Activated naive CD4-positive, alpha-beta T cell treated with anti-CD3 and anti-CD28 coated beads, Interleukin-2, amount 10 ng/mL, durations not matched to agents 7 days and 5 days (primary cell): ENCODE results near the gene ICA1.

Source experiments
- CTCF ChIA-PET: fragments of 350-600 bp; sonication (Branson Sonifier 250); formaldehyde crosslinking; loops from one replicate; lab custom pipeline; 2021; ENCODE audit warnings: antibody characterized with exemption; lab: Charles Lee
- DNase-seq: peaks from one replicate; pipeline ENCODE4 v3.0.0-alpha.2; 2020
- H3K27ac Mint-ChIP-seq: one replicate; pipeline ENCODE4 v1.8.0; 2021; ENCODE audit warnings: mild to moderate bottlenecking, moderate library complexity, mixed read lengths
- H3K27me3 Mint-ChIP-seq: one replicate; pipeline ENCODE4 v1.8.0; 2021; ENCODE audit warnings: mild to moderate bottlenecking, mixed read lengths
- H3K36me3 Mint-ChIP-seq: one replicate; pipeline ENCODE4 v1.8.0; 2021; ENCODE audit warnings: mixed read lengths
- H3K4me1 Mint-ChIP-seq: one replicate; pipeline ENCODE4 v1.8.0; 2021; ENCODE audit warnings: mixed read lengths
- H3K4me3 Mint-ChIP-seq: one replicate; pipeline ENCODE4 v1.8.0; 2021; ENCODE audit warnings: mild to moderate bottlenecking, moderate library complexity, mixed read lengths
- H3K9me3 Mint-ChIP-seq: one replicate; pipeline ENCODE4 v1.8.0; 2021; ENCODE audit warnings: mixed read lengths

ICA1 gene

DNA sequence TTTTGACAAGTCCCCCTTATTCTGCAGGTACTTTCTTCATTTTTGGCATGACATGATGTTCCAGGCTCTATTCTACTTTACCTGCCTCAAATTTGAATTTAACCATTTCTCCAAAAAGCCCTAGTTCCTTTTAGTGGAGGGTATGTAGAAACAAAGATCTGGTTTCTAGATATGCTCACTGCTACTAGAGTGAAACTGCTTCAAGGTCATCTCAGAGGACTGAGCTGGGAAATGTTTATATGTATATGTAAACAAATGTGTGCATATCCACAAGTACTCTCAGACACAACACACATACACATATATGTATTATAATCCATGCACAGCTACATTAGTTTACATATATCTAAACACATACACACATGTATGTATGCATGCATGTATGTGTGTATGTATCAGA lies 69.1 kb downstream of the ICA1 start:
- H3K27ac Mint-ChIP-seq = no peak overlapping the region
- H3K4me3 Mint-ChIP-seq = no peak overlapping the region
- peaks cover 32% of the 10 kb centered on the region for H3K4me1 Mint-ChIP-seq
- peaks cover 7% of the 10 kb centered on the region for H3K27me3 Mint-ChIP-seq
- H3K9me3 Mint-ChIP-seq = no peaks in the 10 kb centered on the region
- CTCF ChIA-PET = interaction anchor here (2.6 kb wide), 1 partner anchor 512 kb away, joined by 10 read pairs; no protein-coding TSS in a partner anchor
- no peak for DNase-seq
- H3K36me3 Mint-ChIP-seq = no peaks in the 10 kb centered on the region

DNA sequence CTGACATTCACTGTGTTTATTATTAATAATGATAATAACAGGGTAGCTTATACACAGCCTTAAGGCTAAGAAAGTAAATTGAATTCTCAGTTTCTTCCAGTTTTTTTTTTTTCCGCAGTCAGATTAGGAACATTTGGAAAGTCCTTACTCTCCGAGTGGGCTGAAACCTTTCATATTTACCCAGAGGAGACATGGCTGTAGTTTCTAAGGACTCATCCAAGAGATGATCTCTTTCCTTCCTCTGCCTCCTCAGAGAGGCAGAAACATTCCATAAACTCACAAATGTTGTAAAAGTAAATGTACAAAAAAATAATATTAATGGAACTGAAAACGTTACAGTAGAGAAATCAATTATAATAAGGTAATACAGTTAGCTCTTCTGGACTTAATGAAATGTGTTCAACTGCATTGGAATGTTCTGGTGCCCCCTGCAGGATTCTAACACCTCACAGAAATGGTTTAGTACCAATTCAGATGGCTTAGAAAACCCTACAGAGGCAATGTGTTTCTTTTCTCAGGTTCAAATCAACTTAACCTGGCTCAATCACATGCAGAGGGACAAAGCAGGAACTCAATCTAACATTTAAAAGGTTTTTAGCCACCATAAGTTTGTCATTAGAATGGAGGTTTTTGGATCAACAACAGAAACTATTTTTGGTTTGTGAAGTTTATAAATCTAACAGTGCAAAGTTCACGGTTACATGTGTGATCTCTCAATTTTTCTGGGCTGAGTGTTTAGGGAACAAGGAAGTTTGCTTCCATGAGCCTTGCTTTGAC lies 71.7 kb downstream of the ICA1 start:
- Mint-ChIP-seq H3K9me3 (no peaks in the 10 kb centered on the region), H3K27ac (no peak overlapping the region)

GRCh38 chr7:8189625-8190024 lies 72.3 kb downstream of the ICA1 start:
- peaks cover 25% of the 10 kb centered on the region for H3K4me1 Mint-ChIP-seq
- no peak for DNase-seq
- H3K27me3 Mint-ChIP-seq = no peaks in the 10 kb centered on the region
- CTCF ChIA-PET = interaction anchor here (0.6 to 3.8 kb wide), 28 partner anchors 12 to 1222 kb away, joined by 3 to 23 read pairs (median 5); no protein-coding TSS in a partner anchor
- H3K4me3 Mint-ChIP-seq = no peak overlapping the region
- H3K27ac Mint-ChIP-seq = no peak overlapping the region
- no peaks in the 10 kb centered on the region for H3K36me3 Mint-ChIP-seq
- no peaks in the 10 kb centered on the region for H3K9me3 Mint-ChIP-seq

More for the DNA sequence above, 71.7 kb downstream of the ICA1 start:
- Mint-ChIP-seq H3K36me3 (no peaks in the 10 kb centered on the region), H3K27me3 (peaks cover 2% of the 10 kb centered on the region), H3K4me1 (peaks cover 25% of the 10 kb centered on the region), H3K4me3 (no peak overlapping the region)
- CTCF ChIA-PET = interaction anchor here (0.6 to 3.8 kb wide), 31 partner anchors 11 to 1223 kb away, joined by 3 to 23 read pairs (median 5); no protein-coding TSS in a partner anchor
- DNase-seq = peak; percentile 79

DNA sequence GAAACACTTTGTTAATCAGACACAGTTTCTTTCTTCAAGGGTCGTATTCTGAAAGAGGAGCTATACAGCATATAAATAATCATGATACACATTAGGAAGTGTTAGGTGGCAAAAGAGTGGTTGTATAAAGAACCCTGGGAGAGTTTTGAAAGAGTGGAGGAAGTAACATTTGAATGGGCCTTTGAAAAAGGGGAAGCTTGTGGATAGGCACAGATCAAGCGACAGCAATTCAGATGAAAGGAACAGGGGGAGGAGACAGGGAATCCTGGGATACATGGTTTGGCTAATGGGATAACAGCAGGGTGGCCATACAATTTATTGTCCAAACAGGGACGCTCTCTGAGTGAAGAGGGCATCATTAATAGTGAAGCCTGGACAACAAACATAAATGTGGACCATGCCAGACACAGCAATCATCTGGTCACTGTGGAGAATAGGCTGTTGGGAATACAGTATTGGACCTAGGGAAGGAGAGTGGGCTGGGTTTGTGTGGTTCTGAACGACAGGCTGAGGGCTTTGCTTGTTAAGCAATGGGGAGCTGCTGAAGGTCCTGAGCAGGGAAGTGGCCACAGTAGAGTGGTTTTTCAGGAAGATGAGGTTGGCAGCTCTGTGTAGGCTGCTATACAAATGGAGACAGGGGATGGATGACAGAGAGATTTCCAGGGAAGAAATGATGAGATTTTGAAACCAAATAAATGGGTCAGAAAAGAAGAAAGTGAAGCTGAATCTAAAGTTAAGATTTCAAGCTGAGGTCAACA lies 75.9 kb downstream of the ICA1 start:
- no peaks in the 10 kb centered on the region for H3K27me3 Mint-ChIP-seq
- no peak overlapping the region for H3K4me3 Mint-ChIP-seq
- DNase-seq = no peak
- peaks cover 12% of the 10 kb centered on the region for H3K4me1 Mint-ChIP-seq
- CTCF ChIA-PET = interaction anchor here (1.0 to 1.1 kb wide), 2 partner anchors 12 to 505 kb away, joined by 3 read pairs; no protein-coding TSS in a partner anchor
- no peak overlapping the region for H3K27ac Mint-ChIP-seq
- no peaks in the 10 kb centered on the region for H3K36me3 Mint-ChIP-seq
- no peaks in the 10 kb centered on the region for H3K9me3 Mint-ChIP-seq

DNA sequence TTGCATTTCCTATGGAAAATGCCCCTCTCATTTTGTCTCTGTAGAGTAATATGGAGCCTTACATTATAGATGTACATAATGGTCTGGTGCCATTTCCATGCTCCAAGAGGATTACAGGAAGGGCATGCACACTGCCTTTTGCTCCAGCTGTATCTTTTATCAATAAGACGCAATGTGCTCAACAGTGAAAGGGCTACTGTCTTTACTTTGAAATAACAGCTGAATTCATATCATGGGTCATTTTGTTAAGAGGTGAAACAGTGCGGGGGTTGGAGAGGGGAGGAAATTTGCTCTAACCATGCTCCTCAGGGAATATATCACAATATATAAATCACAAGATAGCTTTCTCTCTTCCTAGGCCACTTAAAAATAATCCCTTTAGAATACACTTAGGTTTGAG lies 77.7 kb downstream of the ICA1 start:
- peaks cover 5% of the 10 kb centered on the region for H3K4me1 Mint-ChIP-seq
- no peak for DNase-seq
- no peaks in the 10 kb centered on the region for H3K27me3 Mint-ChIP-seq
- no peak overlapping the region for H3K4me3 Mint-ChIP-seq
- no peak overlapping the region for H3K27ac Mint-ChIP-seq
- CTCF ChIA-PET = interaction anchor here (1.0 kb wide), 1 partner anchor 240 kb away, joined by 4 read pairs; no protein-coding TSS in a partner anchor
- no peaks in the 10 kb centered on the region for H3K36me3 Mint-ChIP-seq
- H3K9me3 Mint-ChIP-seq = peaks cover 2% of the 10 kb centered on the region

DNA sequence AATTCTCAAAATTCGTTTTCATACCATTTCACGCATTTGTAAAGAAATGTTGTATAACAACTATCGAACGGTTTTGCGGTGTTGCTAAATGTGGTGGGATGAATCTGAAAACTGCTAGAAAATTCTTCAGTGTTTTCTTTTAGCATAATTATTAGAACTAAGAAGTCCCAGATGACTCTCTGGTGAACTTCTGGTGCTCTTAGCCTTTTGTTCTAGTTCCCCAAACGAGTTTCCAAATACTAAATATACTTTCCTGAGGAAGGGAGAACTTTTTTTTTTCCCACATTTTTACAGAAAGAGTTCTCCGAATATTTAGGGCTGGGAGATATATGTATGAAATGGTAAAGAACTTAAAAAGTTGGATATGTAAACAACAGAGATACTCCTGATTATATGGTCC lies 82.5 kb downstream of the ICA1 start:
- Mint-ChIP-seq H3K27me3 (no peaks in the 10 kb centered on the region), H3K4me1 (peaks cover 44% of the 10 kb centered on the region), H3K9me3 (peaks cover 2% of the 10 kb centered on the region), H3K4me3 (no peak overlapping the region), H3K27ac (no peak overlapping the region), H3K36me3 (peaks cover 7% of the 10 kb centered on the region)
- DNase-seq = no peak
- CTCF ChIA-PET = interaction anchor here (0.7 to 1.1 kb wide), 2 partner anchors 11 to 219 kb away, joined by 3 read pairs; no protein-coding TSS in a partner anchor

GRCh38 chr7:8178353-8178752 lies 83.6 kb downstream of the ICA1 start:
- no peaks in the 10 kb centered on the region for H3K27me3 Mint-ChIP-seq
- CTCF ChIA-PET = interaction anchor here (1.1 kb wide), 1 partner anchor 12 kb away, joined by 3 read pairs; no protein-coding TSS in a partner anchor
- H3K36me3 Mint-ChIP-seq = peaks cover 10% of the 10 kb centered on the region
- no peak overlapping the region for H3K4me3 Mint-ChIP-seq
- peaks cover 53% of the 10 kb centered on the region for H3K4me1 Mint-ChIP-seq
- no peak for DNase-seq
- peaks cover 2% of the 10 kb centered on the region for H3K9me3 Mint-ChIP-seq
- peak overlapping the region; percentile 99 for H3K27ac Mint-ChIP-seq

- Mint-ChIP-seq H3K36me3 (peaks cover 10% of the 10 kb centered on the region), H3K27me3 (no peaks in the 10 kb centered on the region), H3K27ac (peak overlapping the region; percentile 99), H3K4me3 (peak overlapping the region; percentile 52), H3K9me3 (peaks cover 2% of the 10 kb centered on the region), H3K4me1 (peaks cover 55% of the 10 kb centered on the region)
- no peak for DNase-seq
- CTCF ChIA-PET = interaction anchor here (0.5 to 1.2 kb wide), 3 partner anchors 13 to 496 kb away, joined by 3 to 8 read pairs (median 3); no protein-coding TSS in a partner anchor
Observed at GRCh38 chr7:8177109-8177933, 84.6 kb downstream of the ICA1 start.

GRCh38 chr7:8176370-8177081 lies 85.4 kb downstream of the ICA1 start:
- peak overlapping the region; percentile 99 for H3K27ac Mint-ChIP-seq
- CTCF ChIA-PET = interaction anchor here (0.8 to 1.0 kb wide), 4 partner anchors 14 to 51 kb away, joined by 3 to 4 read pairs (median 3); no protein-coding TSS in a partner anchor
- H3K4me1 Mint-ChIP-seq = peaks cover 55% of the 10 kb centered on the region
- peaks cover 10% of the 10 kb centered on the region for H3K36me3 Mint-ChIP-seq
- H3K9me3 Mint-ChIP-seq = peaks cover 2% of the 10 kb centered on the region
- H3K27me3 Mint-ChIP-seq = no peaks in the 10 kb centered on the region
- peak overlapping the region; percentile 52 for H3K4me3 Mint-ChIP-seq
- DNase-seq = peak; percentile 77

DNA sequence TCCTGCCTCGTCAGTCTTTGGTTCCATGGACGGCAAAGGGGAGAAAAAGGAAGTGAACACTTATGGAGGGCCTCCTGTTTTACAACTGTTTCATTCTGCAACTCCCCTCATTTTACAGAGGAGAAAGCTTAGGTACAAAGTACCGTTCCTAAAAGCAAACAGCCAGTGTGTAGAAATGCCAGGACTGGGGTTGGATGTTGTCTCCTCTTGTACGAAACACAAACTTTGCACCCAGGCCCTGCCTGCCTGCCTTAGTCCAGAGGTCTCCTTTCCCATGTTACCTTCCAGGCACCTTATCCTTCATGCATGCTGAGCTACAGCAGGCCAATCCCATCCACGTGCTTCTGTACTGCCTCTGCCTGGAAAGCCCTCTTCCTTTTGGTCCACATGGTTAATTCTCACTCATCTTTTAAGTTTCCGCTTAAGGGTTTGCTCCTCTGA lies 86.0 kb downstream of the ICA1 start:
- H3K4me3 Mint-ChIP-seq = peak overlapping the region; percentile 52
- CTCF ChIA-PET = interaction anchor here (0.8 to 1.0 kb wide), 4 partner anchors 15 to 50 kb away, joined by 3 to 4 read pairs (median 3); no protein-coding TSS in a partner anchor
- H3K27ac Mint-ChIP-seq = peak overlapping the region; percentile 99
- no peaks in the 10 kb centered on the region for H3K27me3 Mint-ChIP-seq
- DNase-seq = no peak
- H3K9me3 Mint-ChIP-seq = peaks cover 2% of the 10 kb centered on the region
- H3K36me3 Mint-ChIP-seq = peaks cover 10% of the 10 kb centered on the region
- peaks cover 55% of the 10 kb centered on the region for H3K4me1 Mint-ChIP-seq

GRCh38 chr7:8172372-8173354 lies 89.3 kb downstream of the ICA1 start:
- Mint-ChIP-seq H3K4me1 (peaks cover 41% of the 10 kb centered on the region), H3K9me3 (no peaks in the 10 kb centered on the region), H3K36me3 (peaks cover 7% of the 10 kb centered on the region), H3K27me3 (peaks cover 4% of the 10 kb centered on the region), H3K27ac (no peak overlapping the region), H3K4me3 (no peak overlapping the region)
- CTCF ChIA-PET = interaction anchor here (1.7 kb wide), 1 partner anchor 17 kb away, joined by 5 read pairs; no protein-coding TSS in a partner anchor
- DNase-seq = no peak

DNA sequence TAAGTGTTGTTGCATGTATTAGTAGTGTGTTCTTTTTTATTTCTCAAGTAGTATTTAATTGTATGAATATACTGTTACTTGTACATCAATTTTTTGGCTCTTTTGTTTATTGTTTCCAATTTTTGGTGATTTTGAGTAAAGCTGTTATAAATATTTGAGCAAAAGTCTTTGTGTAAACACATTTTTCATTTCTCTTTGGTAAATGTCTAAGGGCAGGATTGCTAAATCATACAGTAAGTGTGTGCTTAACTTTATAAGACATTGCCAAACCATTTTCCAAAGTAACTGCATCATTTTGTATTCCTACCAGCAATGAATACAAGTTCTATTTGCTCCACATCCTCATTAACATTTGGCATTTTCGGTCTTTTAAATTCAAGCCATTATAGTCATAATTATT lies 92.8 kb downstream of the ICA1 start:
- Mint-ChIP-seq H3K4me3 (no peak overlapping the region), H3K36me3 (peaks cover 2% of the 10 kb centered on the region), H3K9me3 (no peaks in the 10 kb centered on the region), H3K27ac (no peak overlapping the region), H3K27me3 (peaks cover 4% of the 10 kb centered on the region), H3K4me1 (peaks cover 7% of the 10 kb centered on the region)
- CTCF ChIA-PET = interaction anchor here (1.0 kb wide), 1 partner anchor 29 kb away, joined by 3 read pairs; no protein-coding TSS in a partner anchor
- no peak for DNase-seq
